ENCODE results near the gene PLXNA2. TPM values are rescaled to one million over a fixed set of nuclear protein-coding genes. Genes with fewer than 3 reads are reported as not detected.

The PLXNA2 gene
- total and polyA plus RNA-seq, 5 donors from 2014 or later: 0.02 to 0.62 (median 0.16) TPM; not detected in 2

- Mint-ChIP-seq H3K27ac (no peak overlapping the region), H3K27me3 (peaks cover 10% of the 10 kb centered on the region)
Measured at GRCh38 chr1:208031932-208032320, 212.3 kb downstream of the PLXNA2 start.

DNA sequence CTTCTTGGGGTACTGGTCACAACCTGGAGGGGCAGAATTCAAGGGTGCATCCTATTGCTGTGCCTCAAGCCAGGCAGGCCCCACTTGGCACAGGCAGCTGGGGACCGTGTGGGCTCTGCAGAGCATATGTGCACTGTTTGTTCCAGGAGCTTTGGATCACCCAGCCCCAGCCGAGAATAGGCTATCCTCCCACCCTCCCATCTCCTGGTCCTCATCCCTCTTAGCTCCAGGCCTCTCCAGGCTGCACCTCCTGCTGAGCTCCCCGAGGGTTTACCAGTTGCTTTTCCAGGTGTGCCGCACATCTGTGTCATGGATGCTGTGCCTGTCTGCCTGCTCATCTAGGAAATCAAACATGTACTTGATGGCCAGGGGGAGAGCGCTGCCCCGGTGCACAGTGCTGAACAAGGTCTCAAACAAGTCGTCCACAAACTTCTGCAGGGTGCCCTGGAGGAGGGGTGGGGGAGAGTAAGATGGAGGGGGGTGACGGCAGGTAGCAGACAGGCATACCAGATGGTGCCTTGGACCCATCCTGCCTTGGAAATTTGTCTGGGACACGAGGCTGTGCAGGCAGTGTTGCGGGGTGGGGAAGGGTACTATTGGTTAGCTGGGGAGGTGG is 212.8 kb downstream of the PLXNA2 start:
- Histone ChIP-seq H3K9me3 (ENCODE audit: control insufficient read depth in 2 of 2, low read length in 2 of 2) (no peaks in the 10 kb centered on the region), H3K4me3 (ENCODE audit: low read depth, low read length) (no peak overlapping the region), H3K27ac (ENCODE audit: insufficient read depth, low read length, poor library complexity, severe bottlenecking) (no peak overlapping the region), H3K27me3 (ENCODE audit: control insufficient read depth, insufficient read depth, low read length) (peaks cover 2% of the 10 kb centered on the region), H3K36me3 (ENCODE audit: control insufficient read depth, insufficient read depth, low read length) (no peaks in the 10 kb centered on the region), H3K4me1 (ENCODE audit: control insufficient read depth, insufficient read depth, low read length, poor library complexity, severe bottlenecking) (no peaks in the 10 kb centered on the region)
- no peak for ATAC-seq (ENCODE audit: low read depth in 2 of 2)
- Mint-ChIP-seq H3K27me3 (peaks cover 10% of the 10 kb centered on the region), H3K4me3 (no peak overlapping the region), H3K4me1 (no peaks in the 10 kb centered on the region), H3K36me3 (no peaks in the 10 kb centered on the region), H3K9me3 (no peaks in the 10 kb centered on the region), H3K27ac (no peak overlapping the region)
- no peak for DNase-seq

More at GRCh38 chr1:208031932-208032320, 212.3 kb downstream of the PLXNA2 start:
- Mint-ChIP-seq H3K4me1 (no peaks in the 10 kb centered on the region), H3K9me3 (no peaks in the 10 kb centered on the region), H3K4me3 (no peak overlapping the region), H3K36me3 (no peaks in the 10 kb centered on the region)
- H3K4me3 ChIP-seq (ENCODE audit: low read depth, low read length): no peak overlapping the region
- H3K27ac ChIP-seq (ENCODE audit: insufficient read depth, low read length, poor library complexity, severe bottlenecking): no peak overlapping the region
- no peaks in the 10 kb centered on the region for H3K9me3 ChIP-seq (ENCODE audit: control insufficient read depth in 2 of 2, low read length in 2 of 2)
- H3K4me1 ChIP-seq (ENCODE audit: control insufficient read depth, insufficient read depth, low read length, poor library complexity, severe bottlenecking): no peaks in the 10 kb centered on the region
- H3K27me3 ChIP-seq (ENCODE audit: control insufficient read depth, insufficient read depth, low read length): peaks cover 2% of the 10 kb centered on the region
- H3K36me3 ChIP-seq (ENCODE audit: control insufficient read depth, insufficient read depth, low read length): no peaks in the 10 kb centered on the region
- ATAC-seq (ENCODE audit: low read depth in 2 of 2) (no peak), DNase-seq (no peak)

DNA sequence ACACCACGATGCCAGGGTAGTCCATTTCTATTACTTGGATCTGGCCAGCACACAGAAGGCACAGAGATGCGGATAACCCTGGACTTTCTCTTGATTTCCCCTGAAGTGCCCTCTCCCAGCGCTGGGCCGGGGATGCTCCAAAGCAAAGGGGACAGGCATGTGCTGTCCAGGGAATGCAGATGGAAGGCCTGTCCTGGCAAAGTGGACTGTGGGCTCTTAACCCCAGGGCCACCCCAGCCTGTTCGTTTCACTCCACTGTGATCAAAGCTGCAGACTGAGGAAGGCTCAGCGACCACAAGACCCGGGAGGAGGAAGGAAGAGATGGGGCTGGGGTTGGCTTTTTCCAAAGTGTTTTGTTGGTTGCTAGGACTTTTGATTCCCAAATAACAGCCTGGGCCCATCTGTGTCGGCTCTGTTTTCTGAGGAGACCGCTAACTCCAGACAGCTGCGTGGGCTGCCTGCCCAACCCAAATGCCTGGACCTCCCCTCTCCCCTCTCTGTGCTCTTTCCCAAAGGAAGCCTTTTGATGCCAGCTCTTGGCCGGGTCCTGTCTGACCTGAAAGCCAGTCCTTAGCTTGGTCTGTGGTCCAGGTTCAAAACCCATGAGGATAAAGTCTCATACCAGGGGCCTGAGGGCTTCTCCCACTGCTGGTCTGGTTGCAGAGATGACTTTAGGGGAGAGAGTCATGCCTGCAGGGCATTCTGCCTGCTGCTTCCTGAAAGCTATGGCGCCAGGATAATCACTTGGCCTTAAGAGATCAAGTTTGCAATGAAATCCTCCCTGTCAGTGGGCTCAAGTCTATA is 213.7 kb downstream of the PLXNA2 start:
- Mint-ChIP-seq H3K36me3 (no peaks in the 10 kb centered on the region), H3K4me3 (peak overlapping the region in 1 of 4 donors; percentile 15)
- ATAC-seq (ENCODE audit: low read depth in 2 of 2): no peak

GRCh38 chr1:208029381-208030287 is 214.6 kb downstream of the PLXNA2 start:
- DNase-seq (no peak), ATAC-seq (ENCODE audit: low read depth in 2 of 2) (no peak)
- Histone ChIP-seq H3K27ac (ENCODE audit: insufficient read depth, low read length, poor library complexity, severe bottlenecking) (no peak overlapping the region), H3K27me3 (ENCODE audit: control insufficient read depth, insufficient read depth, low read length) (no peaks in the 10 kb centered on the region), H3K9me3 (ENCODE audit: control insufficient read depth in 2 of 2, low read length in 2 of 2) (no peaks in the 10 kb centered on the region), H3K36me3 (ENCODE audit: control insufficient read depth, insufficient read depth, low read length) (no peaks in the 10 kb centered on the region), H3K4me3 (ENCODE audit: low read depth, low read length) (no peak overlapping the region), H3K4me1 (ENCODE audit: control insufficient read depth, insufficient read depth, low read length, poor library complexity, severe bottlenecking) (no peaks in the 10 kb centered on the region)
- Mint-ChIP-seq H3K36me3 (no peaks in the 10 kb centered on the region), H3K27me3 (peaks cover 10% of the 10 kb centered on the region), H3K4me1 (no peaks in the 10 kb centered on the region), H3K9me3 (no peaks in the 10 kb centered on the region), H3K27ac (no peak overlapping the region), H3K4me3 (no peak overlapping the region)

More for the DNA sequence above, 213.7 kb downstream of the PLXNA2 start:
- Mint-ChIP-seq H3K27me3 (peaks cover 10% of the 10 kb centered on the region), H3K9me3 (no peaks in the 10 kb centered on the region), H3K27ac (no peak overlapping the region), H3K4me1 (no peaks in the 10 kb centered on the region)
- Histone ChIP-seq H3K36me3 (ENCODE audit: control insufficient read depth, insufficient read depth, low read length) (no peaks in the 10 kb centered on the region), H3K4me3 (ENCODE audit: low read depth, low read length) (no peak overlapping the region), H3K4me1 (ENCODE audit: control insufficient read depth, insufficient read depth, low read length, poor library complexity, severe bottlenecking) (no peaks in the 10 kb centered on the region), H3K9me3 (ENCODE audit: control insufficient read depth in 2 of 2, low read length in 2 of 2) (no peaks in the 10 kb centered on the region), H3K27ac (ENCODE audit: insufficient read depth, low read length, poor library complexity, severe bottlenecking) (no peak overlapping the region), H3K27me3 (ENCODE audit: control insufficient read depth, insufficient read depth, low read length) (no peaks in the 10 kb centered on the region)
- DNase-seq: no peak

GRCh38 chr1:208028526-208028925 is 215.7 kb downstream of the PLXNA2 start:
- H3K9me3 Mint-ChIP-seq: no peaks in the 10 kb centered on the region
- Histone ChIP-seq H3K27ac (ENCODE audit: insufficient read depth, low read length, poor library complexity, severe bottlenecking) (no peak overlapping the region), H3K27me3 (ENCODE audit: control insufficient read depth, insufficient read depth, low read length) (no peaks in the 10 kb centered on the region), H3K9me3 (ENCODE audit: control insufficient read depth in 2 of 2, low read length in 2 of 2) (no peaks in the 10 kb centered on the region), H3K4me1 (ENCODE audit: control insufficient read depth, insufficient read depth, low read length, poor library complexity, severe bottlenecking) (no peaks in the 10 kb centered on the region), H3K36me3 (ENCODE audit: control insufficient read depth, insufficient read depth, low read length) (no peaks in the 10 kb centered on the region), H3K4me3 (ENCODE audit: low read depth, low read length) (no peak overlapping the region)
- no peaks in the 10 kb centered on the region for H3K36me3 Mint-ChIP-seq
- no peak overlapping the region for H3K27ac Mint-ChIP-seq
- no peaks in the 10 kb centered on the region for H3K4me1 Mint-ChIP-seq
- DNase-seq (no peak), ATAC-seq (ENCODE audit: low read depth in 2 of 2) (no peak)
- peaks cover 10% of the 10 kb centered on the region for H3K27me3 Mint-ChIP-seq
- no peak overlapping the region for H3K4me3 Mint-ChIP-seq

GRCh38 chr1:208027861-208028260 is 216.3 kb downstream of the PLXNA2 start:
- Histone ChIP-seq H3K36me3 (ENCODE audit: control insufficient read depth, insufficient read depth, low read length) (no peaks in the 10 kb centered on the region), H3K27me3 (ENCODE audit: control insufficient read depth, insufficient read depth, low read length) (no peaks in the 10 kb centered on the region), H3K4me3 (ENCODE audit: low read depth, low read length) (no peak overlapping the region), H3K4me1 (ENCODE audit: control insufficient read depth, insufficient read depth, low read length, poor library complexity, severe bottlenecking) (no peaks in the 10 kb centered on the region), H3K27ac (ENCODE audit: insufficient read depth, low read length, poor library complexity, severe bottlenecking) (no peak overlapping the region), H3K9me3 (ENCODE audit: control insufficient read depth in 2 of 2, low read length in 2 of 2) (no peaks in the 10 kb centered on the region)
- Mint-ChIP-seq H3K9me3 (no peaks in the 10 kb centered on the region), H3K4me3 (no peak overlapping the region), H3K4me1 (no peaks in the 10 kb centered on the region), H3K27me3 (peaks cover 5% of the 10 kb centered on the region), H3K36me3 (no peaks in the 10 kb centered on the region), H3K27ac (no peak overlapping the region)
- ATAC-seq (ENCODE audit: low read depth in 2 of 2) (no peak), DNase-seq (no peak)

GRCh38 chr1:208026880-208027438 is 217.2 kb downstream of the PLXNA2 start:
- Mint-ChIP-seq H3K4me1 (no peaks in the 10 kb centered on the region), H3K27me3 (peaks cover 5% of the 10 kb centered on the region), H3K36me3 (no peaks in the 10 kb centered on the region), H3K9me3 (no peaks in the 10 kb centered on the region), H3K4me3 (no peak overlapping the region), H3K27ac (no peak overlapping the region)
- no peaks in the 10 kb centered on the region for H3K4me1 ChIP-seq (ENCODE audit: control insufficient read depth, insufficient read depth, low read length, poor library complexity, severe bottlenecking)
- ATAC-seq (ENCODE audit: low read depth in 2 of 2): no peak
- DNase-seq: no peak
- no peaks in the 10 kb centered on the region for H3K36me3 ChIP-seq (ENCODE audit: control insufficient read depth, insufficient read depth, low read length)
- H3K4me3 ChIP-seq (ENCODE audit: low read depth, low read length): no peak overlapping the region
- H3K27ac ChIP-seq (ENCODE audit: insufficient read depth, low read length, poor library complexity, severe bottlenecking): no peak overlapping the region
- no peaks in the 10 kb centered on the region for H3K27me3 ChIP-seq (ENCODE audit: control insufficient read depth, insufficient read depth, low read length)
- no peaks in the 10 kb centered on the region for H3K9me3 ChIP-seq (ENCODE audit: control insufficient read depth in 2 of 2, low read length in 2 of 2)

Measured in CD4-positive, CD25-positive, alpha-beta regulatory T cell (primary cell).